Measurements from ENCODE around the gene THADA.
A peak's percentile ranks its signal among the peaks of the same experiment; 100 is the strongest.

Gene THADA

DNA sequence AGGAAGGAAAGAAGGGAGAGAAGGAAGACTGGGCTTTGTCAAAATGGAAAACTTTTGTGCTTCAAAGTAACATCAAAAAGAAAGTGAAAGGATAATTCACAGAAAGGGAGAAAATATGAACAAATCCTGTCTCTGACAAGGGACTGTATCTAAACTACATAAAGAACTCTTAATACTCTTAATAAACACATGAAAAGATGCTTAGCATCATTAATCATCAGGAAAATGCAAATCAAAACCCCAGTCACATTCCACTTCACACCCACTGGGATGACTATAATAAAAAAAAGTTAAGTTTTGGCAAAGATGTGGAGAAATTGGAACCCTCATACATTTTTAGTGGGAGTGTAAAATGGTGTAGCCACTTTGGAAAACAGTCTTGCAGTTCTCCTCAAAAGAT is 357.7 kb downstream of the THADA start:
- DNase-seq (ENCODE audit: low read depth) = peak; percentile 7
- no peak overlapping the region for H3K9ac ChIP-seq (ENCODE audit: low read length)

GRCh38 chr2:43233218-43234212 is 362.3 kb downstream of the THADA start:
- no peaks in the 10 kb centered on the region for H3K27me3 ChIP-seq (replicated peaks; ENCODE audit: control insufficient read depth, insufficient read depth, low read length)
- peaks cover 14% of the 10 kb centered on the region for H3K4me1 ChIP-seq (ENCODE audit: control insufficient read depth, insufficient read depth, low read length)
- DNase-seq (ENCODE audit: low read depth) = no peak
- no peaks in the 10 kb centered on the region for H3K9me3 ChIP-seq (ENCODE audit: control insufficient read depth, low read length)
- peaks cover 12% of the 10 kb centered on the region for H3K36me3 ChIP-seq (ENCODE audit: control insufficient read depth, insufficient read depth, low read length, severe bottlenecking)
- no peak overlapping the region for H3K4me3 ChIP-seq (ENCODE audit: low read length)
- no peak overlapping the region for H3K9ac ChIP-seq (ENCODE audit: low read length)

More for the DNA sequence above, 357.7 kb downstream of the THADA start:
- Histone ChIP-seq H3K9me3 (ENCODE audit: control insufficient read depth, low read length) (no peaks in the 10 kb centered on the region), H3K27me3 (replicated peaks; ENCODE audit: control insufficient read depth, insufficient read depth, low read length) (no peaks in the 10 kb centered on the region), H3K36me3 (ENCODE audit: control insufficient read depth, insufficient read depth, low read length, severe bottlenecking) (no peaks in the 10 kb centered on the region), H3K4me1 (ENCODE audit: control insufficient read depth, insufficient read depth, low read length) (peaks cover 8% of the 10 kb centered on the region), H3K4me3 (ENCODE audit: low read length) (peak overlapping the region; percentile 41)

GRCh38 chr2:43230951-43231827 is 364.6 kb downstream of the THADA start:
- Histone ChIP-seq H3K27me3 (replicated peaks; ENCODE audit: control insufficient read depth, insufficient read depth, low read length) (no peaks in the 10 kb centered on the region), H3K9me3 (ENCODE audit: control insufficient read depth, low read length) (no peaks in the 10 kb centered on the region), H3K9ac (ENCODE audit: low read length) (no peak overlapping the region), H3K36me3 (ENCODE audit: control insufficient read depth, insufficient read depth, low read length, severe bottlenecking) (peaks cover 12% of the 10 kb centered on the region), H3K4me3 (ENCODE audit: low read length) (no peak overlapping the region), H3K4me1 (ENCODE audit: control insufficient read depth, insufficient read depth, low read length) (peaks cover 22% of the 10 kb centered on the region)
- DNase-seq (ENCODE audit: low read depth) = no peak

DNA sequence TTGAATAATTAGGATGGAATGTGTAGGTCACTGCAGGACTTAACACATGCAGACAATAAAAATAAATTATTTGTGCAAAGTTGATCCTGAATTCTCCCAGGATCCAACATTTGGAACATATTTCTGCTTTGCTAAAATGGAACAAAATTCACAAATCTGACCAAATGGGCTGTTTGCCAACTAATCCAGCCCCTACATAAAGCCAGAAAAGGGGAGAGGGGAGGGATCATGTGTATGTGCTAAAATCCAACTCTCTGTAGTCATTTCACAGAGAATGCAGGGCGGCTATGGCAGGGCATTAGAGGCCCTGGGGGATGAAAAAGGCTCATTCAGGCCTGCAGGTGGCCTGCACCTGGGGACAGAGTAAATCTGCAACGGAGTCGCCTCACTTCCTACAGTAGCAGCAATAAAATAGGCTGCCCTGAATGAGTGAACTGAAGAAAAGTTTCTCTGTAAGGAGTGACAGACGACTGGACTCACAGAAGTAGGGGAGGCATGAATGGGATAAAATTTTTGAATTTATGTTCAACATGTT is 365.4 kb downstream of the THADA start:
- Histone ChIP-seq H3K4me3 (ENCODE audit: low read length) (no peak overlapping the region), H3K9me3 (ENCODE audit: control insufficient read depth, low read length) (no peaks in the 10 kb centered on the region), H3K36me3 (ENCODE audit: control insufficient read depth, insufficient read depth, low read length, severe bottlenecking) (peaks cover 12% of the 10 kb centered on the region), H3K9ac (ENCODE audit: low read length) (peak overlapping the region; percentile 51), H3K4me1 (ENCODE audit: control insufficient read depth, insufficient read depth, low read length) (peaks cover 22% of the 10 kb centered on the region), H3K27me3 (replicated peaks; ENCODE audit: control insufficient read depth, insufficient read depth, low read length) (no peaks in the 10 kb centered on the region)
- DNase-seq (ENCODE audit: low read depth) = no peak

DNA sequence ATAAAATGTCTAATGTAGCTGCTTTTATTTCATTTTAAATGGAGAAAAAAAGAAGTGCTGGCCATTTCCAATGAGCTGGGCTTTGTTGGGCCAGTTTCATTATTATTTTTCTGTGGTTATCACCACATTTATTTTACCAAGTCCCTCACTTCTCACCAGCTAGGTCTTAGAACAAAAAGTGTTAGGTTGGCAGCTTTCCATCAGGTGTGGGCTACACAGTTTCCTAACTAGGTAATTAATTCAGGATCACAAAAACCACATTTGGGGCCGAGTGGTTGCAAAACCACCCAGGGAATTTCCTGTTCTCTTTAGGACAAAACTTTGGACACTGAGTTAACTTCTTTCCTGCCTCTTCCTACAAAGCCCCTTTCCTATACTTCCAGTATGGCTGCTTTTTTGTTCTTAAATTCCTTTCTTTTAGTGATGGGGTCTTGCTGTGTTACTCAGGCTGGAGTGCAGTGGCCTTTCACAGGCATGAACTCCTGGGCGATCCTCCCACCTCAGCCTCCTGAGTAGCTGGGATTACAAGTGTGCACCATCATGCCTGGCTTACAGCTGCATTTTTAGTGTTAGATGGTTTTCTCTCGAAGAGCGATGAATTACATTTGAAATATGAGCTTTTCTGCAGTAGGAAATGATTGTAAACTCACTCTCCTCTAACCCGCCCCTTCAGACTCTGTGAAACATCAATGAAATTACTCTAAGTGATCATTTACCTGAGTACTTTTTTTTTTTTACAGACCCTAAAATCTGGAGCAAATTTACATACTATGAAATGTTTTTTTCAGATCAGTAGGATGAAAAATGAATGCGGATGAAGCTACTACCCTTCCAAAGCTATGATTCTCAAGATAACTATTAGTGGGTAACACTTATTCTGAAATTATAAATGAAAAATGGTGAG is 366.8 kb downstream of the THADA start:
- Histone ChIP-seq H3K27me3 (replicated peaks; ENCODE audit: control insufficient read depth, insufficient read depth, low read length) (no peaks in the 10 kb centered on the region), H3K4me3 (ENCODE audit: low read length) (peak overlapping the region; percentile 87), H3K9me3 (ENCODE audit: control insufficient read depth, low read length) (no peaks in the 10 kb centered on the region), H3K4me1 (ENCODE audit: control insufficient read depth, insufficient read depth, low read length) (peaks cover 22% of the 10 kb centered on the region), H3K36me3 (ENCODE audit: control insufficient read depth, insufficient read depth, low read length, severe bottlenecking) (peaks cover 14% of the 10 kb centered on the region), H3K9ac (ENCODE audit: low read length) (peak overlapping the region; percentile 98)
- peak; percentile 46 for DNase-seq (ENCODE audit: low read depth)

- Histone ChIP-seq H3K36me3 (ENCODE audit: control insufficient read depth, insufficient read depth, low read length, severe bottlenecking) (peaks cover 21% of the 10 kb centered on the region), H3K27me3 (replicated peaks; ENCODE audit: control insufficient read depth, insufficient read depth, low read length) (no peaks in the 10 kb centered on the region), H3K9ac (ENCODE audit: low read length) (peak overlapping the region; percentile 98), H3K4me1 (ENCODE audit: control insufficient read depth, insufficient read depth, low read length) (peaks cover 22% of the 10 kb centered on the region), H3K4me3 (ENCODE audit: low read length) (peak overlapping the region; percentile 87), H3K9me3 (ENCODE audit: control insufficient read depth, low read length) (no peaks in the 10 kb centered on the region)
- DNase-seq (ENCODE audit: low read depth) = peak; percentile 27
Measured at GRCh38 chr2:43228321-43228751, 367.5 kb downstream of the THADA start.

GRCh38 chr2:43227830-43228281 is 368.0 kb downstream of the THADA start:
- DNase-seq (ENCODE audit: low read depth) = no peak
- peak overlapping the region; percentile 87 for H3K4me3 ChIP-seq (ENCODE audit: low read length)
- no peaks in the 10 kb centered on the region for H3K9me3 ChIP-seq (ENCODE audit: control insufficient read depth, low read length)
- peak overlapping the region; percentile 98 for H3K9ac ChIP-seq (ENCODE audit: low read length)
- H3K36me3 ChIP-seq (ENCODE audit: control insufficient read depth, insufficient read depth, low read length, severe bottlenecking) = peaks cover 26% of the 10 kb centered on the region
- peaks cover 22% of the 10 kb centered on the region for H3K4me1 ChIP-seq (ENCODE audit: control insufficient read depth, insufficient read depth, low read length)
- H3K27me3 ChIP-seq (replicated peaks; ENCODE audit: control insufficient read depth, insufficient read depth, low read length) = no peaks in the 10 kb centered on the region

GRCh38 chr2:43226955-43227829 is 368.6 kb downstream of the THADA start:
- H3K9me3 ChIP-seq (ENCODE audit: control insufficient read depth, low read length) = no peaks in the 10 kb centered on the region
- peaks cover 28% of the 10 kb centered on the region for H3K4me1 ChIP-seq (ENCODE audit: control insufficient read depth, insufficient read depth, low read length)
- peak overlapping the region; percentile 98 for H3K9ac ChIP-seq (ENCODE audit: low read length)
- H3K4me3 ChIP-seq (ENCODE audit: low read length) = peak overlapping the region; percentile 87
- H3K36me3 ChIP-seq (ENCODE audit: control insufficient read depth, insufficient read depth, low read length, severe bottlenecking) = peaks cover 28% of the 10 kb centered on the region
- peak; percentile 87 for DNase-seq (ENCODE audit: low read depth)
- H3K27me3 ChIP-seq (replicated peaks; ENCODE audit: control insufficient read depth, insufficient read depth, low read length) = no peaks in the 10 kb centered on the region

- Histone ChIP-seq H3K4me1 (ENCODE audit: control insufficient read depth, insufficient read depth, low read length) (peaks cover 32% of the 10 kb centered on the region), H3K4me3 (ENCODE audit: low read length) (peak within 1 kb of the TSS; percentile 91), H3K9ac (ENCODE audit: low read length) (peak within 1 kb of the TSS; percentile 99), H3K9me3 (ENCODE audit: control insufficient read depth, low read length) (no peaks in the 10 kb centered on the region), H3K27me3 (replicated peaks; ENCODE audit: control insufficient read depth, insufficient read depth, low read length) (no peaks in the 10 kb centered on the region), H3K36me3 (ENCODE audit: control insufficient read depth, insufficient read depth, low read length, severe bottlenecking) (peaks cover 30% of the 10 kb centered on the region)
- peak; percentile 99 for DNase-seq (ENCODE audit: low read depth)
Measured at GRCh38 chr2:43226558-43226954, 369.3 kb downstream of the THADA start, which contains the start of gene ZFP36L2. Gene ZFP36L2, minus strand, starts transcription at chr2:43226606. Its CDS starts 291 bp downstream, at chr2:43226315.
